Mammary epithelial cell (primary cell): Measurements from ENCODE around the gene PSAPL1.

Experiments used
- EZH2 ChIP-seq: IDR thresholded peaks from 2 replicates; pipeline ENCODE4 v1.6.1; 2012; ENCODE audit warnings: low read length, inconsistent platforms, borderline replicate concordance
- TF ChIP-seq, protein P1 (sequence below), 2 donors: IDR thresholded peaks in 1 of 2; conservative IDR thresholded peaks in 1 of 2; 2 replicates each; pipeline ENCODE4 v1.5.1; 2011 to 2012; ENCODE audit warnings: inconsistent platforms in 2 of 2, low read length in 2 of 2, mild to moderate bottlenecking in 2 of 2, control low read depth in 1 of 2, low read depth in 1 of 2; ENCODE audit not compliant: insufficient read depth in 1 of 2; ENCODE audit errors: extremely low read depth in 1 of 2

DNA sequence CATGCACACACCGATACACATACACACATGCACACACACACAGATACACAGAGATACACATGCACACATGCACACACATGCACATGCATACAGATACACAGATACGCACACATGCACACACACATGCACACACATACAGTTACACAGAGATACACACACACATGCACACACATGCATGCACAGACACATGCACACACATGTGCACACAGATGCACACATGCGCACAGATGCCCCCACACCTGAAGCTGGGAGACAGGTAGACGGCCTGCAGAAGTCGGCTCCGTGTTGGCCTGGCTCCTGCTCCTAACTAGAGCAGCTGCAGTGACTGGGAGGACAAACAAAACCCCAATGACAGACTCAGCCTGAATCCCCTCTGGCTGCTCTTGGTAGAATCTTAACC lies 46.8 kb downstream of the PSAPL1 start:
- TF ChIP-seq, protein P1, sequence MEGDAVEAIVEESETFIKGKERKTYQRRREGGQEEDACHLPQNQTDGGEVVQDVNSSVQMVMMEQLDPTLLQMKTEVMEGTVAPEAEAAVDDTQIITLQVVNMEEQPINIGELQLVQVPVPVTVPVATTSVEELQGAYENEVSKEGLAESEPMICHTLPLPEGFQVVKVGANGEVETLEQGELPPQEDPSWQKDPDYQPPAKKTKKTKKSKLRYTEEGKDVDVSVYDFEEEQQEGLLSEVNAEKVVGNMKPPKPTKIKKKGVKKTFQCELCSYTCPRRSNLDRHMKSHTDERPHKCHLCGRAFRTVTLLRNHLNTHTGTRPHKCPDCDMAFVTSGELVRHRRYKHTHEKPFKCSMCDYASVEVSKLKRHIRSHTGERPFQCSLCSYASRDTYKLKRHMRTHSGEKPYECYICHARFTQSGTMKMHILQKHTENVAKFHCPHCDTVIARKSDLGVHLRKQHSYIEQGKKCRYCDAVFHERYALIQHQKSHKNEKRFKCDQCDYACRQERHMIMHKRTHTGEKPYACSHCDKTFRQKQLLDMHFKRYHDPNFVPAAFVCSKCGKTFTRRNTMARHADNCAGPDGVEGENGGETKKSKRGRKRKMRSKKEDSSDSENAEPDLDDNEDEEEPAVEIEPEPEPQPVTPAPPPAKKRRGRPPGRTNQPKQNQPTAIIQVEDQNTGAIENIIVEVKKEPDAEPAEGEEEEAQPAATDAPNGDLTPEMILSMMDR (conservative IDR thresholded peaks at IDR 0.05 in 1 of 2, IDR thresholded peaks at IDR 0.05 in 1 of 2; ENCODE audit: extremely low read depth in 1 of 2, insufficient read depth in 1 of 2, low read depth in 1 of 2, low read length in 2 of 2): no peak
- no peak for TF ChIP-seq EZH2
